CD14-positive monocyte (primary cell): Measurements from ENCODE around the gene EPHA4. TPM values are rescaled to one million over a fixed set of nuclear protein-coding genes. Genes with fewer than 3 reads are reported as not detected.

Experiments used
- DNase-seq, 3 donors: peaks; one replicate each; pipeline ENCODE4 v3.0.0-alpha.2; 2011 to 2022
- H2AFZ ChIP-seq: 2 replicates; pipeline ENCODE4 v1.6.0; 2012; ENCODE audit warnings: mild to moderate bottlenecking, low read depth, low read length, inconsistent platforms; ENCODE audit not compliant: insufficient read depth, poor library complexity, severe bottlenecking
- H3K27ac ChIP-seq, 2 donors: 1 replicate in 1 of 2; 2 replicates in 1 of 2; pipeline ENCODE4 v1.5.1; 2012 to 2013; ENCODE audit warnings: low read length in 2 of 2, control low read depth in 1 of 2, inconsistent platforms in 1 of 2, low read depth in 1 of 2, mild to moderate bottlenecking in 1 of 2
- H3K27me3 ChIP-seq, 2 donors: one replicate each; pipeline versions ENCODE4 v1.6.0 to v1.6.1; 2011 to 2013; ENCODE audit warnings: low read length in 2 of 2; ENCODE audit not compliant: control insufficient read depth in 2 of 2, insufficient read depth in 2 of 2
- H3K36me3 ChIP-seq, 2 donors: replicated peaks in 1 of 2; 1 replicate in 1 of 2; 2 replicates in 1 of 2; pipeline versions ENCODE4 v1.5.1 to v1.6.1; 2012 to 2013; ENCODE audit warnings: low read length in 2 of 2, control low read depth in 1 of 2, inconsistent platforms in 1 of 2, mild to moderate bottlenecking in 1 of 2; ENCODE audit not compliant: insufficient read depth in 2 of 2, control insufficient read depth in 1 of 2
- H3K4me1 ChIP-seq, 2 donors: 1 replicate in 1 of 2; 2 replicates in 1 of 2; pipeline versions ENCODE4 v1.5.1 to v1.6.1; 2012 to 2013; ENCODE audit warnings: low read length in 2 of 2, control low read depth in 1 of 2, inconsistent platforms in 1 of 2, mild to moderate bottlenecking in 1 of 2, moderate library complexity in 1 of 2; ENCODE audit not compliant: insufficient read depth in 2 of 2, control insufficient read depth in 1 of 2
- H3K4me2 ChIP-seq: replicated peaks from 2 replicates; pipeline ENCODE3; 2012; ENCODE audit warnings: low read length, moderate library complexity, mild to moderate bottlenecking; ENCODE audit not compliant: poor library complexity, severe bottlenecking; ENCODE audit errors: extremely low read depth
- H3K4me3 ChIP-seq, 3 experiments: fragments of 200-600 bp in 1 of 3; sonication (generic) in 1 of 3; replicated peaks in 1 of 3; 1 replicate in 2 of 3; 2 replicates in 1 of 3; pipeline ENCODE4 v1.5.1; 2011 to 2013; ENCODE audit warnings: low read length in 3 of 3, mild to moderate bottlenecking in 3 of 3, control low read depth in 2 of 3, low read depth in 2 of 3, inconsistent platforms in 1 of 3, moderate library complexity in 1 of 3
- H3K79me2 ChIP-seq: 2 replicates; pipeline ENCODE4 v1.6.0; 2012; ENCODE audit warnings: mild to moderate bottlenecking, control low read depth, inconsistent platforms, low read length, moderate library complexity; ENCODE audit not compliant: insufficient read depth
- H3K9ac ChIP-seq: 2 replicates; pipeline ENCODE4 v1.6.0; 2017; ENCODE audit warnings: low read length, mild to moderate bottlenecking; ENCODE audit not compliant: insufficient read depth, poor library complexity, severe bottlenecking
- H3K9me3 ChIP-seq, 2 donors: replicated peaks in 1 of 2; 1 replicate in 1 of 2; 2 replicates in 1 of 2; pipeline versions ENCODE4 v1.5.1 to v1.6.1; 2012 to 2013; ENCODE audit warnings: low read length in 2 of 2, control low read depth in 1 of 2; ENCODE audit not compliant: control insufficient read depth in 1 of 2, insufficient read depth in 1 of 2
- H4K20me1 ChIP-seq: 2 replicates; pipeline ENCODE4 v1.6.0; 2012; ENCODE audit warnings: mild to moderate bottlenecking, low read length, control low read depth, moderate library complexity; ENCODE audit not compliant: insufficient read depth
- H3K27ac Mint-ChIP-seq, 7 donors: one replicate each; pipeline ENCODE4 v1.8.0; 2020; ENCODE audit warnings: mild to moderate bottlenecking in 7 of 7, mixed read lengths in 7 of 7, moderate library complexity in 6 of 7, inconsistent platforms in 2 of 7
- H3K27me3 Mint-ChIP-seq, 3 donors: one replicate each; pipeline ENCODE4 v1.8.0; 2021 to 2022; ENCODE audit warnings: low read depth in 3 of 3, mild to moderate bottlenecking in 3 of 3, mixed read lengths in 3 of 3, moderate library complexity in 3 of 3, inconsistent platforms in 1 of 3
- H3K36me3 Mint-ChIP-seq, 2 donors: one replicate each; pipeline ENCODE4 v1.8.0; 2020; ENCODE audit warnings: mixed read lengths in 2 of 2, inconsistent platforms in 1 of 2, mild to moderate bottlenecking in 1 of 2
- H3K4me1 Mint-ChIP-seq: one replicate; pipeline ENCODE4 v1.8.0; 2020; ENCODE audit warnings: mild to moderate bottlenecking, mixed read lengths
- H3K4me3 Mint-ChIP-seq, 2 donors: one replicate each; pipeline ENCODE4 v1.8.0; 2020; ENCODE audit warnings: mild to moderate bottlenecking in 2 of 2, mixed read lengths in 2 of 2, moderate library complexity in 1 of 2
- H3K9me3 Mint-ChIP-seq, 7 donors: one replicate each; pipeline ENCODE4 v1.8.0; 2020 to 2022; ENCODE audit warnings: mixed read lengths in 7 of 7, mild to moderate bottlenecking in 6 of 7, moderate library complexity in 6 of 7, inconsistent platforms in 2 of 7
- CTCF ChIP-seq: fragments of 200-600 bp; IDR thresholded peaks from one replicate; pipeline ENCODE4 v1.8.0; 2022; ENCODE audit warnings: antibody characterized with exemption, mild to moderate bottlenecking
- WGBS: methylation state at CpG from one replicate; pipeline ENCODE4 v1.1.5; 2013; ENCODE audit warnings: missing lambda C conversion rate; ENCODE audit not compliant: insufficient coverage; 5-methylcytosine and 5-hydroxymethylcytosine counted together
- intact Hi-C, 2 donors: fragments of 100-400 bp; cut with micrococcal nuclease; formaldehyde crosslinking; loops; one replicate each; pipeline versions ENCODE4 v1.15.0 to v1.15.1; 2023
- polyA plus RNA-seq, 3 donors: library from polyadenylated mRNA; depleted of rRNA in 1 of 3; unstranded in 2 of 3; stranded (reverse) in 1 of 3; fragments of 300-500 nt in 2 of 3; fragments of >200 nt in 1 of 3; fragmentation: Illumina TruSeq in 2 of 3; gene quantifications; 1 replicate in 2 of 3; 2 replicates in 1 of 3; pipeline ENCODE4 v1.2.3, GENCODE V29; 2012 to 2021

Gene EPHA4
- polyA plus RNA-seq, 3 donors = 0.15 to 0.31 TPM; not detected in 1

GRCh38 chr2:221444106-221444505 is 128.0 kb downstream of the EPHA4 start:
- no peak overlapping the region for H3K4me3 ChIP-seq
- no peaks in the 10 kb centered on the region for H3K36me3 ChIP-seq
- H3K27me3 ChIP-seq = no peaks in the 10 kb centered on the region
- intact Hi-C loops = no loop called here
- H4K20me1 ChIP-seq = no peaks in the 10 kb centered on the region
- H3K27ac ChIP-seq = no peak overlapping the region
- WGBS = 50% methylated on average over 2 of the region's 2 CpGs
- H3K4me2 ChIP-seq = no peak overlapping the region
- Mint-ChIP-seq H3K4me3 (no peak overlapping the region), H3K4me1 (no peaks in the 10 kb centered on the region), H3K9me3 (peaks cover 0 to 9% (median 1%) of the 10 kb centered on the region in 7 donors), H3K27ac (no peak overlapping the region), H3K27me3 (no peaks in the 10 kb centered on the region), H3K36me3 (no peaks in the 10 kb centered on the region)
- H3K4me1 ChIP-seq = no peaks in the 10 kb centered on the region
- H3K79me2 ChIP-seq = no peaks in the 10 kb centered on the region
- H3K9me3 ChIP-seq = no peaks in the 10 kb centered on the region
- no peak overlapping the region for H3K9ac ChIP-seq
- TF ChIP-seq CTCF = no peak
- H2AFZ ChIP-seq = no peak overlapping the region
- DNase-seq = no peak

DNA sequence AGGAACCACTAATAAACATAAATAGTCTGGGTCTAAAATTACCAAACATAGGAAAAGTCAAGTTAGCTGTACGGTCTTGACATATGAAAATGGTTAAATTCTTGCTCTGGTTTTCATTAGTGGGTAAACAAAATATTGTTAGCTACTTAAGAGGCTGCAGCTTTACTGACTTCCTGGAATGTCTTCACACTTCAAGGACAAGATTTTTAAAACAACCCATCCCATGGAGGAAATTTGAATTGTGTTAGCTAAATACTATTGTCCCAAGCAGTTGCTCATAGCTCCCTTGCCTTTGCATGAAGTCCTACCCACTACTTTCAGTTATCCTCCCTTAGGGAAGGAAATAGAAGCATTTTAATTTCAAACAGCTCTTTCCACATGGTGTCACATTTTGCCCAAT is 128.5 kb downstream of the EPHA4 start:
- H3K27me3 ChIP-seq = no peaks in the 10 kb centered on the region
- no peak overlapping the region for H3K4me3 ChIP-seq
- Mint-ChIP-seq H3K27ac (no peak overlapping the region), H3K36me3 (no peaks in the 10 kb centered on the region), H3K27me3 (no peaks in the 10 kb centered on the region), H3K4me3 (no peak overlapping the region), H3K4me1 (no peaks in the 10 kb centered on the region), H3K9me3 (peaks cover 0 to 9% (median 2%) of the 10 kb centered on the region in 7 donors)
- no peaks in the 10 kb centered on the region for H3K4me1 ChIP-seq
- no peaks in the 10 kb centered on the region for H3K36me3 ChIP-seq
- no peak for TF ChIP-seq CTCF
- intact Hi-C loops = no loop called here
- no peaks in the 10 kb centered on the region for H3K79me2 ChIP-seq
- H3K4me2 ChIP-seq = no peak overlapping the region
- no CpG with 5 or more reads among the region's 1 CpG for WGBS
- H2AFZ ChIP-seq = no peak overlapping the region
- H3K9me3 ChIP-seq = no peaks in the 10 kb centered on the region
- no peaks in the 10 kb centered on the region for H4K20me1 ChIP-seq
- no peak overlapping the region for H3K9ac ChIP-seq
- DNase-seq = no peak
- H3K27ac ChIP-seq = no peak overlapping the region
